ENCODE results near the gene DCC.

- TF ChIP-seq EZH2phosphoT487 (IDR thresholded peaks at IDR 0.05; ENCODE audit: borderline replicate concordance, low read depth) (no peak), TAF1 (IDR thresholded peaks at IDR 0.05; ENCODE audit: borderline replicate concordance, low read depth, low read length) (no peak), CHD2 (IDR thresholded peaks at IDR 0.05; ENCODE audit: low read length, partially characterized antibody) (no peak), FOXM1 (IDR thresholded peaks at IDR 0.05; ENCODE audit: low read depth) (no peak), NFIC (IDR thresholded peaks at IDR 0.05; ENCODE audit: borderline replicate concordance) (no peak)
- TF ChIP-seq, protein P1, sequence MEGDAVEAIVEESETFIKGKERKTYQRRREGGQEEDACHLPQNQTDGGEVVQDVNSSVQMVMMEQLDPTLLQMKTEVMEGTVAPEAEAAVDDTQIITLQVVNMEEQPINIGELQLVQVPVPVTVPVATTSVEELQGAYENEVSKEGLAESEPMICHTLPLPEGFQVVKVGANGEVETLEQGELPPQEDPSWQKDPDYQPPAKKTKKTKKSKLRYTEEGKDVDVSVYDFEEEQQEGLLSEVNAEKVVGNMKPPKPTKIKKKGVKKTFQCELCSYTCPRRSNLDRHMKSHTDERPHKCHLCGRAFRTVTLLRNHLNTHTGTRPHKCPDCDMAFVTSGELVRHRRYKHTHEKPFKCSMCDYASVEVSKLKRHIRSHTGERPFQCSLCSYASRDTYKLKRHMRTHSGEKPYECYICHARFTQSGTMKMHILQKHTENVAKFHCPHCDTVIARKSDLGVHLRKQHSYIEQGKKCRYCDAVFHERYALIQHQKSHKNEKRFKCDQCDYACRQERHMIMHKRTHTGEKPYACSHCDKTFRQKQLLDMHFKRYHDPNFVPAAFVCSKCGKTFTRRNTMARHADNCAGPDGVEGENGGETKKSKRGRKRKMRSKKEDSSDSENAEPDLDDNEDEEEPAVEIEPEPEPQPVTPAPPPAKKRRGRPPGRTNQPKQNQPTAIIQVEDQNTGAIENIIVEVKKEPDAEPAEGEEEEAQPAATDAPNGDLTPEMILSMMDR (IDR thresholded peaks at IDR 0.05) = no peak
Observed at GRCh38 chr18:52700116-52700515, 360.1 kb downstream of the DCC start.
